GM23338 (cell line): ENCODE results near the gene QRICH1. TPM values are rescaled to one million over a fixed set of nuclear protein-coding genes. Genes with fewer than 3 reads are reported as not detected.

Experiments
- ATAC-seq: fragments of 200-7000 bp; cut with Tn5 transposase; 3 replicates; pipeline ENCODE4 v1.9.1; 2020
- DNase-seq: peaks from one replicate; pipeline ENCODE4 v3.0.0-alpha.2; 2015; ENCODE audit warnings: low spot score
- H2AFZ ChIP-seq: fragments of 200-600 bp; sonication (generic); 2 replicates; pipeline ENCODE4 v1.8.0; 2016; ENCODE audit warnings: antibody characterized with exemption, mild to moderate bottlenecking, moderate library complexity
- H3F3A ChIP-seq: fragments of 200-600 bp; sonication (generic); replicated peaks from 2 replicates; pipeline ENCODE4 v1.8.0; 2017; ENCODE audit warnings: antibody characterized with exemption, mixed run types, low read depth
- H3K27ac ChIP-seq: fragments of 200-600 bp; sonication (generic); 2 replicates; pipeline ENCODE4 v1.6.1; 2016; ENCODE audit warnings: low read depth
- H3K27me3 ChIP-seq: fragments of 200-600 bp; sonication (generic); 2 replicates; pipeline ENCODE4 v1.8.0; 2016; ENCODE audit warnings: mild to moderate bottlenecking, mixed run types, moderate library complexity; ENCODE audit not compliant: insufficient read depth
- H3K36me3 ChIP-seq: fragments of 200-600 bp; sonication (generic); 2 replicates; pipeline ENCODE4 v1.8.0; 2016; ENCODE audit warnings: mild to moderate bottlenecking; ENCODE audit not compliant: insufficient read depth
- H3K4me1 ChIP-seq: fragments of 200-600 bp; sonication (generic); 2 replicates; pipeline ENCODE4 v1.8.0; 2016; ENCODE audit warnings: mild to moderate bottlenecking, moderate library complexity; ENCODE audit not compliant: insufficient read depth
- H3K4me2 ChIP-seq: fragments of 200-600 bp; sonication (generic); 2 replicates; pipeline ENCODE4 v1.7.1; 2017; ENCODE audit warnings: mixed run types
- H3K4me3 ChIP-seq: fragments of 200-600 bp; sonication (generic); 2 replicates; pipeline ENCODE4 v1.6.1; 2016; ENCODE audit warnings: mixed run types
- H3K79me2 ChIP-seq: fragments of 200-600 bp; sonication (generic); replicated peaks from 2 replicates; pipeline ENCODE4 v1.8.0; 2017; ENCODE audit warnings: mild to moderate bottlenecking; ENCODE audit not compliant: insufficient read depth
- H3K9me2 ChIP-seq: fragments of 200-600 bp; sonication (generic); 2 replicates; pipeline ENCODE4 v1.8.0; 2017; ENCODE audit not compliant: insufficient read depth
- H4K20me1 ChIP-seq: fragments of 200-600 bp; sonication (generic); replicated peaks from 2 replicates; pipeline ENCODE4 v1.8.0; 2017; ENCODE audit warnings: mild to moderate bottlenecking; ENCODE audit not compliant: insufficient read depth
- H3K27ac Mint-ChIP-seq: 2 replicates; pipeline ENCODE4 v1.8.0; 2020; ENCODE audit warnings: inconsistent platforms, mild to moderate bottlenecking, moderate library complexity, mixed read lengths
- H3K27me3 Mint-ChIP-seq: 3 replicates; pipeline ENCODE4 v1.8.0; 2022; ENCODE audit warnings: low read depth, mild to moderate bottlenecking, moderate library complexity, mixed read lengths, inconsistent platforms; ENCODE audit not compliant: insufficient read depth, poor library complexity
- H3K36me3 Mint-ChIP-seq: 3 replicates; pipeline ENCODE4 v1.8.0; 2021; ENCODE audit warnings: low read depth, mild to moderate bottlenecking, inconsistent platforms, moderate library complexity, mixed read lengths
- H3K4me1 Mint-ChIP-seq: 3 replicates; pipeline ENCODE4 v1.8.0; 2020; ENCODE audit warnings: mild to moderate bottlenecking, inconsistent platforms, mixed read lengths
- H3K4me3 Mint-ChIP-seq: 3 replicates; pipeline ENCODE4 v1.8.0; 2021; ENCODE audit warnings: moderate library complexity, mild to moderate bottlenecking, inconsistent platforms, mixed read lengths
- H3K9me3 Mint-ChIP-seq: 3 replicates; pipeline ENCODE4 v1.8.0; 2020; ENCODE audit warnings: moderate library complexity, mild to moderate bottlenecking, inconsistent platforms, mixed read lengths
- EZH2 ChIP-seq: fragments of 200-600 bp; sonication (generic); IDR thresholded peaks from one replicate; pipeline ENCODE4 v1.8.0; 2017; ENCODE audit warnings: antibody characterized with exemption, mild to moderate bottlenecking, low read depth; ENCODE audit not compliant: unreplicated experiment
- EZH2phosphoT487 ChIP-seq: fragments of 200-600 bp; sonication (generic); IDR thresholded peaks from one replicate; pipeline ENCODE4 v1.8.1; 2018; ENCODE audit warnings: antibody characterized with exemption; ENCODE audit not compliant: unreplicated experiment
- JUNB ChIP-seq: IDR thresholded peaks from one replicate; pipeline ENCODE4 v1.6.1; 2016; ENCODE audit warnings: antibody characterized with exemption; ENCODE audit not compliant: unreplicated experiment
- NANOG ChIP-seq: IDR thresholded peaks from 2 replicates; pipeline ENCODE4 v1.6.1; 2016; ENCODE audit warnings: antibody characterized with exemption, borderline replicate concordance
- POLR2AphosphoS5 ChIP-seq: IDR thresholded peaks from 2 replicates; pipeline ENCODE4 v1.6.1; 2016; ENCODE audit warnings: antibody characterized with exemption, low read depth
- STAT1 ChIP-seq: IDR thresholded peaks from one replicate; pipeline ENCODE4 v1.6.1; 2016; ENCODE audit warnings: antibody characterized with exemption; ENCODE audit not compliant: unreplicated experiment
- ZNF114 ChIP-seq: fragments of 250-450 bp; sonication (Bioruptor Pico); IDR thresholded peaks from 2 replicates; pipeline ENCODE4 v1.5.0; 2020; ENCODE audit warnings: mild to moderate bottlenecking, moderate library complexity
- ZNF331 ChIP-seq: fragments of 250-450 bp; sonication (Bioruptor Pico); IDR thresholded peaks from 2 replicates; pipeline ENCODE4 v1.5.0; 2020; ENCODE audit warnings: low read depth, mild to moderate bottlenecking, moderate library complexity
- polyA plus RNA-seq: library from polyadenylated mRNA; unstranded; fragments of >200 nt; fragmentation: Nextera tagmentation; extraction: Ambion mirVana; gene quantifications from 2 replicates; pipeline ENCODE4 v1.2.1, GENCODE V29; 2016
- total RNA-seq: library from RNA; depleted of rRNA; stranded (reverse); fragments of >200 nt; shearing (Covaris generic); gene quantifications from 2 replicates; pipeline ENCODE4 v1.2.3, GENCODE V29; 2014
- TF ChIP-seq, protein P1 (sequence below): fragments of 250-450 bp; sonication (Bioruptor Pico); IDR thresholded peaks from 2 replicates; pipeline ENCODE4 v1.5.0; 2020; ENCODE audit warnings: mild to moderate bottlenecking, moderate library complexity
- TF ChIP-seq, protein P2 (sequence below): IDR thresholded peaks from 2 replicates; pipeline ENCODE4 v1.6.1; 2016; ENCODE audit warnings: antibody characterized with exemption
- TF ChIP-seq, protein P3 (sequence below): IDR thresholded peaks from one replicate; pipeline ENCODE4 v1.6.1; 2018; ENCODE audit warnings: antibody characterized with exemption; ENCODE audit not compliant: unreplicated experiment
- TF ChIP-seq, protein P4 (sequence below), 2 experiments: fragments of 200-600 bp in 1 of 2; sonication (generic) in 1 of 2; conservative IDR thresholded peaks; 2 replicates each; pipeline versions ENCODE4 v1.5.1 to v1.6.1; 2016 to 2017; ENCODE audit warnings: antibody characterized with exemption in 2 of 2, low read depth in 2 of 2, mild to moderate bottlenecking in 2 of 2, moderate library complexity in 1 of 2

Gene QRICH1
- total and polyA plus RNA-seq, 2 experiments from 2014 or later, result 66.9 to 149 TPM

DNA sequence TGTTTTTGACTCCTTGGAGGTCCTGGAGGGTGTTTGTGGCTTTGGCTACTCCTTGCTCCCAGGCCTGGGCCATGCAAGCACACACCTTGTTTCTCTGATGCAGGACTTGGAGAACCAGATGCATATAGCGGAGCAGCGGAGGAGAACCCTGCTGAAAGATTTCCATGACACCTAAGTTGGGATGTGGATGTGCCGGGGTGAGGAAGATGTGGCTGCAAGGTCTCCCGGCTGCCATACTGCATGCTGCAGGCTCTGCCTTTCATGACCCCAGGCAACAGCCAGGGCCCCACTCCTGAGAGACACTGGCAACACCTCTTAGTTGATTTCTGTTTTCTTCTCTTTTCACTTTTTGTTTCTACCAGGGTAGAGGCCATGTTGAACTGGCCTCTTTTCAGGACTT, 110.8 kb downstream of the QRICH1 start (continued):
- TF ChIP-seq, protein P1, sequence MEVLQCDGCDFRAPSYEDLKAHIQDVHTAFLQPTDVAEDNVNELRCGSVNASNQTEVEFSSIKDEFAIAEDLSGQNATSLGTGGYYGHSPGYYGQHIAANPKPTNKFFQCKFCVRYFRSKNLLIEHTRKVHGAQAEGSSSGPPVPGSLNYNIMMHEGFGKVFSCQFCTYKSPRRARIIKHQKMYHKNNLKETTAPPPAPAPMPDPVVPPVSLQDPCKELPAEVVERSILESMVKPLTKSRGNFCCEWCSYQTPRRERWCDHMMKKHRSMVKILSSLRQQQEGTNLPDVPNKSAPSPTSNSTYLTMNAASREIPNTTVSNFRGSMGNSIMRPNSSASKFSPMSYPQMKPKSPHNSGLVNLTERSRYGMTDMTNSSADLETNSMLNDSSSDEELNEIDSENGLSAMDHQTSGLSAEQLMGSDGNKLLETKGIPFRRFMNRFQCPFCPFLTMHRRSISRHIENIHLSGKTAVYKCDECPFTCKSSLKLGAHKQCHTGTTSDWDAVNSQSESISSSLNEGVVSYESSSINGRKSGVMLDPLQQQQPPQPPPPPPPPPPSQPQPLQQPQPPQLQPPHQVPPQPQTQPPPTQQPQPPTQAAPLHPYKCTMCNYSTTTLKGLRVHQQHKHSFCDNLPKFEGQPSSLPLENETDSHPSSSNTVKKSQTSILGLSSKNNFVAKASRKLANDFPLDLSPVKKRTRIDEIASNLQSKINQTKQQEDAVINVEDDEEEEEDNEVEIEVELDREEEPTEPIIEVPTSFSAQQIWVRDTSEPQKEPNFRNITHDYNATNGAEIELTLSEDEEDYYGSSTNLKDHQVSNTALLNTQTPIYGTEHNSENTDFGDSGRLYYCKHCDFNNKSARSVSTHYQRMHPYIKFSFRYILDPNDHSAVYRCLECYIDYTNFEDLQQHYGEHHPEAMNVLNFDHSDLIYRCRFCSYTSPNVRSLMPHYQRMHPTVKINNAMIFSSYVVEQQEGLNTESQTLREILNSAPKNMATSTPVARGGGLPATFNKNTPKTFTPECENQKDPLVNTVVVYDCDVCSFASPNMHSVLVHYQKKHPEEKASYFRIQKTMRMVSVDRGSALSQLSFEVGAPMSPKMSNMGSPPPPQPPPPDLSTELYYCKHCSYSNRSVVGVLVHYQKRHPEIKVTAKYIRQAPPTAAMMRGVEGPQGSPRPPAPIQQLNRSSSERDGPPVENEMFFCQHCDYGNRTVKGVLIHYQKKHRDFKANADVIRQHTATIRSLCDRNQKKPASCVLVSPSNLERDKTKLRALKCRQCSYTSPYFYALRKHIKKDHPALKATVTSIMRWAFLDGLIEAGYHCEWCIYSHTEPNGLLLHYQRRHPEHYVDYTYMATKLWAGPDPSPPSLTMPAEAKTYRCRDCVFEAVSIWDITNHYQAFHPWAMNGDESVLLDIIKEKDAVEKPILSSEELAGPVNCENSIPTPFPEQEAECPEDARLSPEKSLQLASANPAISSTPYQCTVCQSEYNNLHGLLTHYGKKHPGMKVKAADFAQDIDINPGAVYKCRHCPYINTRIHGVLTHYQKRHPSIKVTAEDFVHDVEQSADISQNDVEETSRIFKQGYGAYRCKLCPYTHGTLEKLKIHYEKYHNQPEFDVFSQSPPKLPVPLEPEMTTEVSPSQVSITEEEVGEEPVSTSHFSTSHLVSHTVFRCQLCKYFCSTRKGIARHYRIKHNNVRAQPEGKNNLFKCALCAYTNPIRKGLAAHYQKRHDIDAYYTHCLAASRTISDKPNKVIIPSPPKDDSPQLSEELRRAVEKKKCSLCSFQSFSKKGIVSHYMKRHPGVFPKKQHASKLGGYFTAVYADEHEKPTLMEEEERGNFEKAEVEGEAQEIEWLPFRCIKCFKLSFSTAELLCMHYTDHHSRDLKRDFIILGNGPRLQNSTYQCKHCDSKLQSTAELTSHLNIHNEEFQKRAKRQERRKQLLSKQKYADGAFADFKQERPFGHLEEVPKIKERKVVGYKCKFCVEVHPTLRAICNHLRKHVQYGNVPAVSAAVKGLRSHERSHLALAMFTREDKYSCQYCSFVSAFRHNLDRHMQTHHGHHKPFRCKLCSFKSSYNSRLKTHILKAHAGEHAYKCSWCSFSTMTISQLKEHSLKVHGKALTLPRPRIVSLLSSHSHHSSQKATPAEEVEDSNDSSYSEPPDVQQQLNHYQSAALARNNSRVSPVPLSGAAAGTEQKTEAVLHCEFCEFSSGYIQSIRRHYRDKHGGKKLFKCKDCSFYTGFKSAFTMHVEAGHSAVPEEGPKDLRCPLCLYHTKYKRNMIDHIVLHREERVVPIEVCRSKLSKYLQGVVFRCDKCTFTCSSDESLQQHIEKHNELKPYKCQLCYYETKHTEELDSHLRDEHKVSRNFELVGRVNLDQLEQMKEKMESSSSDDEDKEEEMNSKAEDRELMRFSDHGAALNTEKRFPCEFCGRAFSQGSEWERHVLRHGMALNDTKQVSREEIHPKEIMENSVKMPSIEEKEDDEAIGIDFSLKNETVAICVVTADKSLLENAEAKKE, result no peak
- TF ChIP-seq, protein P2, sequence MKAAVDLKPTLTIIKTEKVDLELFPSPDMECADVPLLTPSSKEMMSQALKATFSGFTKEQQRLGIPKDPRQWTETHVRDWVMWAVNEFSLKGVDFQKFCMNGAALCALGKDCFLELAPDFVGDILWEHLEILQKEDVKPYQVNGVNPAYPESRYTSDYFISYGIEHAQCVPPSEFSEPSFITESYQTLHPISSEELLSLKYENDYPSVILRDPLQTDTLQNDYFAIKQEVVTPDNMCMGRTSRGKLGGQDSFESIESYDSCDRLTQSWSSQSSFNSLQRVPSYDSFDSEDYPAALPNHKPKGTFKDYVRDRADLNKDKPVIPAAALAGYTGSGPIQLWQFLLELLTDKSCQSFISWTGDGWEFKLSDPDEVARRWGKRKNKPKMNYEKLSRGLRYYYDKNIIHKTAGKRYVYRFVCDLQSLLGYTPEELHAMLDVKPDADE, result no peak
- TF ChIP-seq NANOG, result no peak
- no peak for TF ChIP-seq ZNF331 (CRISPR knock-in tag)
- TF ChIP-seq EZH2phosphoT487, result no peak

DNA sequence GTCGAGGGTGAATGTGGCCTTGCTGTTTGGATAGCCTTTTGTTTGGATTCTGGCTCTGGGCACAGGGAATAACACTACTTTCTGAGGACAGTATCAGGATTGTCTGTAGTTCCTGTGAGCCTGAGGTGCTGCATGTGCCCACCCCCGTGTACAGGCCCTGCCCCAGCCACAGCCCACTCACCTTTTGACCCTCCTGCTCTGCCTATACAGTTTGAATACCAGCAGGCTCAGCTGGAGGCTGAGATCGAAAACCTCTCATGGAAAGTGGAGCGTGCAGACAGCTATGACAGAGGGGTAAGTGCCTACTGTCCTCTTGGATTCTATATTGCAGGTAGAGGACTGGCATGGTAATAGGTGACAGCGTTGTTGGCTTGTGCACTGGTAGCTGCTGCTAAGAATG, 111.2 kb downstream of the QRICH1 start:
- 0 out of 2 replicates have a peak, but pooled peaks cover 15% of the 10 kb centered on the region for H3F3A ChIP-seq
- peaks cover 28% of the 10 kb centered on the region for H4K20me1 ChIP-seq
- H3K4me3 ChIP-seq, result no peak overlapping the region
- no peaks in the 10 kb centered on the region for H3K9me3 Mint-ChIP-seq
- no peaks in the 10 kb centered on the region; the same call in 1 of the 3 replicates for H3K4me1 Mint-ChIP-seq
- H3K9me2 ChIP-seq, result no peaks in the 10 kb centered on the region
- H3K27me3 ChIP-seq, result no peaks in the 10 kb centered on the region
- H3K79me2 ChIP-seq, result no peaks in the 10 kb centered on the region; the same call in 1 of the 2 replicates
- H3K36me3 Mint-ChIP-seq, result peaks cover 70% of the 10 kb centered on the region
- H3K4me2 ChIP-seq, result no peak overlapping the region
- H2AFZ ChIP-seq, result no peak overlapping the region
- H3K27ac Mint-ChIP-seq, result no peak overlapping the region
- H3K36me3 ChIP-seq, result peaks cover 26% of the 10 kb centered on the region
- H3K27me3 Mint-ChIP-seq, result peaks cover 19% of the 10 kb centered on the region
- ATAC-seq (no peak), DNase-seq (no peak)
- no peak overlapping the region for H3K27ac ChIP-seq
- H3K4me3 Mint-ChIP-seq, result no peak overlapping the region
- H3K4me1 ChIP-seq, result no peaks in the 10 kb centered on the region
- no peak for TF ChIP-seq STAT1
- no peak for TF ChIP-seq ZNF331 (CRISPR knock-in tag)
- TF ChIP-seq, protein P3, sequence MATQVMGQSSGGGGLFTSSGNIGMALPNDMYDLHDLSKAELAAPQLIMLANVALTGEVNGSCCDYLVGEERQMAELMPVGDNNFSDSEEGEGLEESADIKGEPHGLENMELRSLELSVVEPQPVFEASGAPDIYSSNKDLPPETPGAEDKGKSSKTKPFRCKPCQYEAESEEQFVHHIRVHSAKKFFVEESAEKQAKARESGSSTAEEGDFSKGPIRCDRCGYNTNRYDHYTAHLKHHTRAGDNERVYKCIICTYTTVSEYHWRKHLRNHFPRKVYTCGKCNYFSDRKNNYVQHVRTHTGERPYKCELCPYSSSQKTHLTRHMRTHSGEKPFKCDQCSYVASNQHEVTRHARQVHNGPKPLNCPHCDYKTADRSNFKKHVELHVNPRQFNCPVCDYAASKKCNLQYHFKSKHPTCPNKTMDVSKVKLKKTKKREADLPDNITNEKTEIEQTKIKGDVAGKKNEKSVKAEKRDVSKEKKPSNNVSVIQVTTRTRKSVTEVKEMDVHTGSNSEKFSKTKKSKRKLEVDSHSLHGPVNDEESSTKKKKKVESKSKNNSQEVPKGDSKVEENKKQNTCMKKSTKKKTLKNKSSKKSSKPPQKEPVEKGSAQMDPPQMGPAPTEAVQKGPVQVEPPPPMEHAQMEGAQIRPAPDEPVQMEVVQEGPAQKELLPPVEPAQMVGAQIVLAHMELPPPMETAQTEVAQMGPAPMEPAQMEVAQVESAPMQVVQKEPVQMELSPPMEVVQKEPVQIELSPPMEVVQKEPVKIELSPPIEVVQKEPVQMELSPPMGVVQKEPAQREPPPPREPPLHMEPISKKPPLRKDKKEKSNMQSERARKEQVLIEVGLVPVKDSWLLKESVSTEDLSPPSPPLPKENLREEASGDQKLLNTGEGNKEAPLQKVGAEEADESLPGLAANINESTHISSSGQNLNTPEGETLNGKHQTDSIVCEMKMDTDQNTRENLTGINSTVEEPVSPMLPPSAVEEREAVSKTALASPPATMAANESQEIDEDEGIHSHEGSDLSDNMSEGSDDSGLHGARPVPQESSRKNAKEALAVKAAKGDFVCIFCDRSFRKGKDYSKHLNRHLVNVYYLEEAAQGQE, result no peak
- TF ChIP-seq, protein P4, sequence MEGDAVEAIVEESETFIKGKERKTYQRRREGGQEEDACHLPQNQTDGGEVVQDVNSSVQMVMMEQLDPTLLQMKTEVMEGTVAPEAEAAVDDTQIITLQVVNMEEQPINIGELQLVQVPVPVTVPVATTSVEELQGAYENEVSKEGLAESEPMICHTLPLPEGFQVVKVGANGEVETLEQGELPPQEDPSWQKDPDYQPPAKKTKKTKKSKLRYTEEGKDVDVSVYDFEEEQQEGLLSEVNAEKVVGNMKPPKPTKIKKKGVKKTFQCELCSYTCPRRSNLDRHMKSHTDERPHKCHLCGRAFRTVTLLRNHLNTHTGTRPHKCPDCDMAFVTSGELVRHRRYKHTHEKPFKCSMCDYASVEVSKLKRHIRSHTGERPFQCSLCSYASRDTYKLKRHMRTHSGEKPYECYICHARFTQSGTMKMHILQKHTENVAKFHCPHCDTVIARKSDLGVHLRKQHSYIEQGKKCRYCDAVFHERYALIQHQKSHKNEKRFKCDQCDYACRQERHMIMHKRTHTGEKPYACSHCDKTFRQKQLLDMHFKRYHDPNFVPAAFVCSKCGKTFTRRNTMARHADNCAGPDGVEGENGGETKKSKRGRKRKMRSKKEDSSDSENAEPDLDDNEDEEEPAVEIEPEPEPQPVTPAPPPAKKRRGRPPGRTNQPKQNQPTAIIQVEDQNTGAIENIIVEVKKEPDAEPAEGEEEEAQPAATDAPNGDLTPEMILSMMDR (conservative IDR thresholded peaks at IDR 0.05; ENCODE audit: low read depth in 2 of 2), result no peak
- TF ChIP-seq EZH2, result no peak
- TF ChIP-seq, protein P2, result no peak
- no peak for TF ChIP-seq POLR2AphosphoS5
- no peak for TF ChIP-seq ZNF114 (CRISPR knock-in tag)
- no peak for TF ChIP-seq JUNB
- TF ChIP-seq NANOG, result no peak
